ENCODE measurements around the gene ARHGEF16.

The ARHGEF16 gene

DNA sequence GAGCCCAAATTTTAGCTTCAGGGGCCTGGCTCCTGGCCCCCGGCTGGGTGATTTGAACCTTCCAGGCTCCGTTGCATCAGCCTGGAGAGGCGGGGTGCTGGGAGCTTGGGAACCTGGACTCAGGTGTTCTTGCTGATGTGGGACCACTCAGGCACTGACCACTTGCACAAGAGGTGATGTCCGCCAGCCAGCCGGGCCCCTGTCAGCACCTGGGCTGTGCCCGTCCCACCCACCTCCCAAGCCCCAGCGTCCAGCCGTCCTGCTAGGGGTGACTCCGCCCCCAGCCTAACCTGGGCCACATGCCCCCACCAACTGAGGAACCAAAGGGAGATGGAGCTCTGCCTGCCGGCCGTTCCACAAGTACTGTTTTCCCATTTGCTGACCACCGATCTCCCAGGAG is 47.4 kb upstream of the ARHGEF16 start:
- H3K27ac ChIP-seq = no peak overlapping the region
- H3K9ac ChIP-seq = no peak overlapping the region
- H2AFZ ChIP-seq = no peak overlapping the region
- no peaks in the 10 kb centered on the region for H3K36me3 ChIP-seq (ENCODE audit: control insufficient read depth, insufficient read depth, low read length)
- H3K4me1 ChIP-seq = no peaks in the 10 kb centered on the region
- no peak overlapping the region for H3K4me3 ChIP-seq (ENCODE audit: low read depth, low read length)
- H3K9me3 ChIP-seq (ENCODE audit: control insufficient read depth, low read length) = no peaks in the 10 kb centered on the region
- TF ChIP-seq, protein P1, sequence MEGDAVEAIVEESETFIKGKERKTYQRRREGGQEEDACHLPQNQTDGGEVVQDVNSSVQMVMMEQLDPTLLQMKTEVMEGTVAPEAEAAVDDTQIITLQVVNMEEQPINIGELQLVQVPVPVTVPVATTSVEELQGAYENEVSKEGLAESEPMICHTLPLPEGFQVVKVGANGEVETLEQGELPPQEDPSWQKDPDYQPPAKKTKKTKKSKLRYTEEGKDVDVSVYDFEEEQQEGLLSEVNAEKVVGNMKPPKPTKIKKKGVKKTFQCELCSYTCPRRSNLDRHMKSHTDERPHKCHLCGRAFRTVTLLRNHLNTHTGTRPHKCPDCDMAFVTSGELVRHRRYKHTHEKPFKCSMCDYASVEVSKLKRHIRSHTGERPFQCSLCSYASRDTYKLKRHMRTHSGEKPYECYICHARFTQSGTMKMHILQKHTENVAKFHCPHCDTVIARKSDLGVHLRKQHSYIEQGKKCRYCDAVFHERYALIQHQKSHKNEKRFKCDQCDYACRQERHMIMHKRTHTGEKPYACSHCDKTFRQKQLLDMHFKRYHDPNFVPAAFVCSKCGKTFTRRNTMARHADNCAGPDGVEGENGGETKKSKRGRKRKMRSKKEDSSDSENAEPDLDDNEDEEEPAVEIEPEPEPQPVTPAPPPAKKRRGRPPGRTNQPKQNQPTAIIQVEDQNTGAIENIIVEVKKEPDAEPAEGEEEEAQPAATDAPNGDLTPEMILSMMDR (IDR thresholded peaks at IDR 0.05) = no peak
- H3K27me3 ChIP-seq (ENCODE audit: control insufficient read depth, insufficient read depth, low read length) = no peaks in the 10 kb centered on the region
- H3K4me2 ChIP-seq (ENCODE audit: low read length) = no peak overlapping the region
- no peaks in the 10 kb centered on the region for H3K79me2 ChIP-seq

DNA sequence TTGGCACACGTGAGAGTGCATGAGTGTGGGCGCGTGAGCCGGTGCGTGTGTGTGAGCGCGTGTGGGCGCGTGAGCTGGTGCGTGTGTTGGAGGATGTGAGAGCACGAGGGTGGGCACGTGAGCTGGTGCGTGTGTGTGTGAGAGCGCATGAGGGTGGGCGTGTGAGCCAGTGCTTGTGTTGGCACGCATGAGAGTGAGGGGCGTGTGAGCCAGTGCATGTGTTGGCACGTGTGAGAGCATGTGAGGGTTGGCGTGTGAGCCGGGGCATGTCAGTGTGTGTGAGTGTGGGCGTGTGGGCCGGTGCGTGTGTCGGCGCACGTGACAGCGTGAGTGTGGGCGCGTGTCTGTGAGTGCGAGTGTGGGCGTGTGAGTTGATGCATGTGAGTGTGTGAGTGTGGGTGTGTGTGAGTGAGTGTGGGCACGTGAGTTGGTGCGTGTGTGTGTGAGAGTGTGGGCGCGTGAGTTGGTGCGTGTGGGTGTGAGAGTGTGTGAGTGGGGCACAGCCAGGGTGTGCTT is 45.7 kb upstream of the ARHGEF16 start:
- Histone ChIP-seq H3K4me3 (ENCODE audit: low read depth, low read length) (no peak overlapping the region), H3K9me3 (ENCODE audit: control insufficient read depth, low read length) (no peaks in the 10 kb centered on the region), H3K4me1 (no peaks in the 10 kb centered on the region), H3K4me2 (ENCODE audit: low read length) (no peak overlapping the region), H3K79me2 (no peaks in the 10 kb centered on the region), H2AFZ (no peak overlapping the region), H3K27me3 (ENCODE audit: control insufficient read depth, insufficient read depth, low read length) (no peaks in the 10 kb centered on the region), H3K27ac (no peak overlapping the region), H3K9ac (no peak overlapping the region), H3K36me3 (ENCODE audit: control insufficient read depth, insufficient read depth, low read length) (no peaks in the 10 kb centered on the region)
- TF ChIP-seq, protein P1 (IDR thresholded peaks at IDR 0.05) = no peak

GRCh38 chr1:3409366-3410141 is 44.9 kb upstream of the ARHGEF16 start:
- no peaks in the 10 kb centered on the region for H3K9me3 ChIP-seq (ENCODE audit: control insufficient read depth, low read length)
- no peak overlapping the region for H3K4me3 ChIP-seq (ENCODE audit: low read depth, low read length)
- no peaks in the 10 kb centered on the region for H3K4me1 ChIP-seq
- H3K27me3 ChIP-seq (ENCODE audit: control insufficient read depth, insufficient read depth, low read length) = no peaks in the 10 kb centered on the region
- no peak overlapping the region for H2AFZ ChIP-seq
- H3K27ac ChIP-seq = no peak overlapping the region
- no peak overlapping the region for H3K9ac ChIP-seq
- H3K79me2 ChIP-seq = no peaks in the 10 kb centered on the region
- H3K4me2 ChIP-seq (ENCODE audit: low read length) = no peak overlapping the region
- TF ChIP-seq, protein P1 (IDR thresholded peaks at IDR 0.05) = no peak
- H3K36me3 ChIP-seq (ENCODE audit: control insufficient read depth, insufficient read depth, low read length) = no peaks in the 10 kb centered on the region

GRCh38 chr1:3410142-3410925 is 44.1 kb upstream of the ARHGEF16 start:
- Histone ChIP-seq H3K79me2 (no peaks in the 10 kb centered on the region), H3K9ac (no peak overlapping the region), H2AFZ (no peak overlapping the region), H3K27ac (no peak overlapping the region), H3K4me2 (ENCODE audit: low read length) (no peak overlapping the region), H3K9me3 (ENCODE audit: control insufficient read depth, low read length) (no peaks in the 10 kb centered on the region), H3K36me3 (ENCODE audit: control insufficient read depth, insufficient read depth, low read length) (no peaks in the 10 kb centered on the region), H3K27me3 (ENCODE audit: control insufficient read depth, insufficient read depth, low read length) (no peaks in the 10 kb centered on the region), H3K4me1 (no peaks in the 10 kb centered on the region), H3K4me3 (ENCODE audit: low read depth, low read length) (no peak overlapping the region)
- TF ChIP-seq, protein P1 (IDR thresholded peaks at IDR 0.05) = peak; percentile 25
